Measurements from ENCODE around the gene CTSZ.

DNA sequence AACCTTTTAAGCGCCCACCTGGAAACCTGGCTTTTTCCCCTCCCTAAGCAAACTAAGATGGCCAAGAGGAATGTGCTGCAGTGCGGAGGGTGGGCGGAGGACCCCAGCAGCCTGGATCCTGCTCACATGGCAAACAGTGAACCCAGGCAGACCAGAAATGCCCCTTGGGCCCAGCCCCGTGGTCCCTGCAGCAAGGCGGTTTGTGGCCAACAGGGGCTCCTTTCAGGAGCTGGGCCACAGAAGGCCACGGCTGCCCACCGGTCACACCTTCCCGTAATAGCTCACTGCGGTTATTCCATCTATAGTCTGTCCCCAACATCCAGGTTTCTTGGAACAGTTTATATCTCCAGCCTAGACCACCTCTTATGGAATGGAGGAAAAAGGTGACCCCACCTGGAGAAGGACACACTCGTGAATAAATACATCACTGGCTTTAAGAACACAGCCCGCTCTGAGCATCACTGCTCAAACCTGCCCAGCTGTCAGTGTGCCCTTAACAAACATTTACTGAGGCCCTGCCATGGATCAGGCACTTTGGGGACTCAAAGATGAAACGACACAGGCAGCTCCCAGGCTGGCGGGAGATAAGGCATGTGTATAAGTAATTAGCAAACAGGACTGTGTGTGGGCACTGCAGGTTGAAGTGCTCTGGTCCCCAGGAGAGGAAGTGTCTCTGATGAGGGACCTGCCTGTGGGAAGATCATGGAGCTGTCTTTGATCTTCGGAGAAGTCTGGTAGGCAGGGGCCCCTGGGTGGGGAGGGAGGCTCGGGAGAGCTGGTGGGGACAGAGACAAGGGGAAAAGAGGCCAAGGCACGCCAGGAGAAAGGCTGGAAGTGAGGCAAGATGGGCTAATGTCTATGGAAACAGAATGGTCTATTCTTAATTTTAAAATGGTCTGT, 9.0 kb upstream of the CTSZ start:
- TF ChIP-seq, protein P1, sequence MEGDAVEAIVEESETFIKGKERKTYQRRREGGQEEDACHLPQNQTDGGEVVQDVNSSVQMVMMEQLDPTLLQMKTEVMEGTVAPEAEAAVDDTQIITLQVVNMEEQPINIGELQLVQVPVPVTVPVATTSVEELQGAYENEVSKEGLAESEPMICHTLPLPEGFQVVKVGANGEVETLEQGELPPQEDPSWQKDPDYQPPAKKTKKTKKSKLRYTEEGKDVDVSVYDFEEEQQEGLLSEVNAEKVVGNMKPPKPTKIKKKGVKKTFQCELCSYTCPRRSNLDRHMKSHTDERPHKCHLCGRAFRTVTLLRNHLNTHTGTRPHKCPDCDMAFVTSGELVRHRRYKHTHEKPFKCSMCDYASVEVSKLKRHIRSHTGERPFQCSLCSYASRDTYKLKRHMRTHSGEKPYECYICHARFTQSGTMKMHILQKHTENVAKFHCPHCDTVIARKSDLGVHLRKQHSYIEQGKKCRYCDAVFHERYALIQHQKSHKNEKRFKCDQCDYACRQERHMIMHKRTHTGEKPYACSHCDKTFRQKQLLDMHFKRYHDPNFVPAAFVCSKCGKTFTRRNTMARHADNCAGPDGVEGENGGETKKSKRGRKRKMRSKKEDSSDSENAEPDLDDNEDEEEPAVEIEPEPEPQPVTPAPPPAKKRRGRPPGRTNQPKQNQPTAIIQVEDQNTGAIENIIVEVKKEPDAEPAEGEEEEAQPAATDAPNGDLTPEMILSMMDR (IDR thresholded peaks at IDR 0.05; ENCODE audit: borderline replicate concordance, extremely low read depth, low read length, poor library complexity, severe bottlenecking): no peak
- no peak for TF ChIP-seq EZH2 (IDR thresholded peaks at IDR 0.05; ENCODE audit: borderline replicate concordance, low read depth, low read length, severe bottlenecking)

All from DND-41 (cell line).